NB4 (cell line): ENCODE data around the gene IPP.
A peak's percentile ranks its signal among the peaks of the same experiment; 100 is the strongest.
"Not testable (repeated sequence)": the region's sequence is repeated elsewhere in the genome, so short reads cannot be mapped to it uniquely, and the experiment has no call there.

Experiments
- DNase-seq: peaks from one replicate; pipeline ENCODE4 v3.0.0; 2010; ENCODE audit warnings: low read depth
- H3K4me3 ChIP-seq: one replicate; pipeline ENCODE4 v1.5.1; 2011; ENCODE audit warnings: mild to moderate bottlenecking, low read depth, low read length, moderate library complexity
- MYC ChIP-seq: IDR thresholded peaks from 2 replicates; pipeline ENCODE4 v1.6.1; 2011; ENCODE audit warnings: low read depth, low read length
- POLR2A ChIP-seq: IDR thresholded peaks from 2 replicates; pipeline ENCODE4 v1.6.1; 2011; ENCODE audit warnings: mild to moderate bottlenecking; ENCODE audit not compliant: insufficient read length; ENCODE audit errors: extremely low read depth
- TF ChIP-seq, protein P1 (sequence below): IDR thresholded peaks from one replicate; pipeline ENCODE4 v1.5.1; 2012; ENCODE audit warnings: low read depth, low read length
- TF ChIP-seq, protein P2 (sequence below): IDR thresholded peaks from 2 replicates; pipeline ENCODE4 v1.6.1; 2011; ENCODE audit warnings: low read depth, low read length

Gene IPP

DNA sequence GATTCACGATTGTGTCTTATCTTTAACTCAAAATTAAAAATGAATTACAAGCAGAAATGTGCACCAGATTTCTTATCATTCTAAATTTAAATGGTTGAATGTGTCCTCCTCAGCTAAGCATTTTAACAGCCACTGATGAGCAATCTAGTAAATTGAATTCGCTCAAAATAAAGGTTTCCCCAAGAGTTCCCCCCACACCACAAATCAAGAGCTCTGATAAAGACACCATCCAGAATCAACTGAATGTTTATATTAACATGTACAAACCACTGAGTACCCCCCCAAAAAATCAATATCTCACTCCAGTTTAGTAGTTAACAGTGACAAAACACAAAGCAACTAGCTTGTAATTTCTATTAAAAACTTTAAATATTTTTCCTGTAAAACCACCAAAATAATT, 66.1 kb downstream of the IPP start:
- peak overlapping the region; percentile 91 for H3K4me3 ChIP-seq
- TF ChIP-seq POLR2A (no peak), MYC (no peak)
- TF ChIP-seq, protein P1, sequence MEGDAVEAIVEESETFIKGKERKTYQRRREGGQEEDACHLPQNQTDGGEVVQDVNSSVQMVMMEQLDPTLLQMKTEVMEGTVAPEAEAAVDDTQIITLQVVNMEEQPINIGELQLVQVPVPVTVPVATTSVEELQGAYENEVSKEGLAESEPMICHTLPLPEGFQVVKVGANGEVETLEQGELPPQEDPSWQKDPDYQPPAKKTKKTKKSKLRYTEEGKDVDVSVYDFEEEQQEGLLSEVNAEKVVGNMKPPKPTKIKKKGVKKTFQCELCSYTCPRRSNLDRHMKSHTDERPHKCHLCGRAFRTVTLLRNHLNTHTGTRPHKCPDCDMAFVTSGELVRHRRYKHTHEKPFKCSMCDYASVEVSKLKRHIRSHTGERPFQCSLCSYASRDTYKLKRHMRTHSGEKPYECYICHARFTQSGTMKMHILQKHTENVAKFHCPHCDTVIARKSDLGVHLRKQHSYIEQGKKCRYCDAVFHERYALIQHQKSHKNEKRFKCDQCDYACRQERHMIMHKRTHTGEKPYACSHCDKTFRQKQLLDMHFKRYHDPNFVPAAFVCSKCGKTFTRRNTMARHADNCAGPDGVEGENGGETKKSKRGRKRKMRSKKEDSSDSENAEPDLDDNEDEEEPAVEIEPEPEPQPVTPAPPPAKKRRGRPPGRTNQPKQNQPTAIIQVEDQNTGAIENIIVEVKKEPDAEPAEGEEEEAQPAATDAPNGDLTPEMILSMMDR = no peak
- no peak for DNase-seq

DNA sequence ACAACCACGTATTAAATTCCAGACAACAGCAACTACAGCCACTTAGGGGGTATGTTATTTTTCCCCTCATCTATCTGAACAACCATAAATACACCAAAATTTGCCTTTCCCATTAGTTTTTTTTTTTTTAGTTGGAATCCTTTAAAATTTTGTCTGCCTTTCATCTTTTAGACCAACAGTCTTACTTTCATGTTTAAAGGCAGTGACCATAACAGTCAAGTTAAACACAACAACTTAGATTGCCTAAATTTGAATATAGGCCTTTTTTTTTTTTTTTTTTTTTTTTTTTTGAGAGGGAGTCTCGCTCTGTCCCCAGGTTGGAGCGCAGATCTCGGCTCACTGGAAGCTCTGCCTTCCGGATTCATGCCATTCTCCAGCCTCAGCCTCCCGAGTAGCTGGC, 67.5 kb downstream of the IPP start:
- TF ChIP-seq, protein P2, sequence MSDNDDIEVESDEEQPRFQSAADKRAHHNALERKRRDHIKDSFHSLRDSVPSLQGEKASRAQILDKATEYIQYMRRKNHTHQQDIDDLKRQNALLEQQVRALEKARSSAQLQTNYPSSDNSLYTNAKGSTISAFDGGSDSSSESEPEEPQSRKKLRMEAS = no peak
- TF ChIP-seq, protein P1 = no peak
- TF ChIP-seq MYC (no peak), POLR2A (no peak)
- DNase-seq = no peak
- peak overlapping the region; percentile 19 for H3K4me3 ChIP-seq

DNA sequence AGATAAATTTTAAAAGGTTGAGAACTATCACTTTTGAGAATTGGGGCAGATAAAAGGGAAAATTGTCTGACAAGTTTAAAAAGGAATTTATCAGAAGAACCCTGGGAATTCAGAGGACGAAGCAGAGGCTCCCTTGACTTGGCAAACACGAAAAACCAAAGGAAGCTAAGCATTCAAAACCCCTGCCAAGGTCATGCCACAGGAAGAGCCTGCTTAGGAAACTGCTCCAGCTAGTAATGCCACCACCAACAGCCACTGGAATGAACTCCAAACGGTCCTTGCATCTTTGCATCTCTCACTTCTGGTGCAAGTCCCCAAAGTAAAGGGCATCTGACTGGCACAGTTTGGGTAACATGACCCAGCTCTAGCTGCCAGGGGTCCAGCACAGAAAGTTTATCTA, 71.3 kb downstream of the IPP start:
- DNase-seq = no peak
- H3K4me3 ChIP-seq = no peak overlapping the region
- TF ChIP-seq, protein P1 = no peak
- TF ChIP-seq MYC (no peak), POLR2A (no peak)
- TF ChIP-seq, protein P2 = no peak

DNA sequence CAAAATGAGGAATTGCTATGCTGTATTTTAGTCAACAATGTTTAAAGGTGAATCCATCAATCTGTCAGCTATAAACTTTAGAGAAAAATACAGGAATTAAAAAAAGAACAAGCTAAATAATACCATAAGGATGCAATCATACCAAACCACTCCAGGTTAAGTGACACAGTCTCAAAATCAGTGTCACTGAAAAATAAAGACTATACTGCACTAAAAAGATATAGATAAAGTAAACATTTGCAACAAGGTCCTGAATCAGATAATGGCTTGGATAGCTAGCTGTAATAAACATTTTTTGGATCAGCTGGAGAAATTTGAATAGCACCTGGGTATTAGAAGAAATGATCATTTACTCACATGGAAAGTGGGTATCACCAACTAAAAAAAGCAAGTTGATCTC, 72.0 kb downstream of the IPP start:
- TF ChIP-seq MYC (no peak), POLR2A (no peak)
- no peak overlapping the region for H3K4me3 ChIP-seq

DNA sequence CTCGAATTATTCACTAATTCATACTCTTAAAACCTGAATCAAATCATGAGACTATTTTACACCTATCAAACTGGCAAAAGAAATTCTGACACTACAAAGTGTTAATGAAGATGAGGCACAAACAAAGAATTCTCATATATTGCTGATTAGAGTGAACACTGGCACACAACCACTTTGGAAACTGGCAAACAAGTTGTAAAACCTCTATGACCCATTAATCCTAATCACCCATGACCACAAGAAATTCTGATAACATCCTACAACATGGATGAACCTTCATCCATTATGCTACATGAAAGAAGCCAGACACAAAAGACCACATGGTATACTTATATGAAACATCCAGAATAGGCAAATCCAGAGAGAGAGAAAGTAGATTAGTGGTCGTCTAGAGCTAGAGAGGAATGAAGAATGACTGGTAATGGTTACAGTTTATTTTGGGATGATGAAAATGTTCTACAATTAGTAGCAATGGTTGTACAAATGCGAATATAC, 72.7 kb downstream of the IPP start:
- no peak for DNase-seq
- TF ChIP-seq, protein P2 = no peak
- TF ChIP-seq, protein P1 = no peak
- TF ChIP-seq POLR2A (no peak), MYC (no peak)
- H3K4me3 ChIP-seq = no peak overlapping the region

More for the DNA sequence above, 72.0 kb downstream of the IPP start:
- no peak for DNase-seq

DNA sequence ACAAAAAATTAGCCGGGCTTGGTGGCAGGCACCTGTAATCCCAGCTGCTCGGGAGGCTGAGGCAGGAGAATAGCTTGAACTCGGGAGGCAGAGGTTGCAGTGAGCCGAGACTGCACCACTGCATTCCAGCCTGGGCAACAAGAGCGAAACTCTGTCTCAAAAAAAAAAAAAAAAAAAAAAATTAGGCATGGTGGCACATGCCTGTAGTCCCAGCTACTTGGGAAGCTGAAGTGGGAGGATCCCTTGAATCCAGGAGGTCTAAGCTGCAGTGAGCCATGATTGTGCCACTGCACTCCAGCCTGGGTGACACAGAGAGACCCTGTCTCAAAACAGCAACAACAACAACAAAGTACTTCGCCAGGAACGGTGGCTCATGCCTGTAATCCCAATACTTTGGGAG, 73.9 kb downstream of the IPP start:
- H3K4me3 ChIP-seq, DNase-seq: not testable (repeated sequence)

DNA sequence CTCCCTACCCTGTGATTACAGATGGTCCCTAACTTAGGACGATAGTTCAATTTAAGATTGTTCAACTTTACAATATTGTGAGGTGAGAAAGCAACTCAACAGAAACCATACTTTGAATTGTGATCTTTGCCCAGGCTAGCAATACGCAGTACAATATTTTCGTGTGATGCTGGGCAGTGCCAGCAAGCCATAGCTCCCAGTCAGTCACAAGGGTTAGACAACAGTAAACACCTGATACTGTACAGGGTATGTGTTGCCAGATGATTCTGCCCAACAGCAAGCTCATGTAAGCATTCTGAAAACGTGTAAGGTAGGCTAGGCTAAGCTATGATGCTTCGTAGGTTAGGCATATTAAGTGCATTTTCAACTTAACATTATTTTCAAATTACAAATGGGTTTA, 76.0 kb downstream of the IPP start:
- TF ChIP-seq, protein P1 = no peak
- no peak for TF ChIP-seq MYC
- TF ChIP-seq POLR2A = no peak
- TF ChIP-seq, protein P2 = no peak
- no peak for DNase-seq
- H3K4me3 ChIP-seq = no peak overlapping the region
